Measurements from ENCODE around the gene PRM3. TPM values are rescaled to one million over a fixed set of nuclear protein-coding genes. Genes with fewer than 3 reads are reported as not detected.

PRM3 gene
- total RNA-seq, 2 experiments from 2014 or later, result not detected

GRCh38 chr16:11224894-11225676 lies 48.3 kb downstream of the PRM3 start:
- H3K79me2 ChIP-seq (ENCODE audit: insufficient read depth, low read depth, low read length), result no peaks in the 10 kb centered on the region
- TF ChIP-seq CTCF (conservative IDR thresholded peaks at IDR 0.05; ENCODE audit: low read length), result no peak; the same call in 1 of the 2 replicates
- no peak for TF ChIP-seq EZH2phosphoT487 (IDR thresholded peaks at IDR 0.05; ENCODE audit: borderline replicate concordance, low read depth, low read length)
- H3K27ac ChIP-seq (ENCODE audit: low read depth, low read length, poor library complexity, severe bottlenecking), result peak overlapping the region; percentile 46
- no peaks in the 10 kb centered on the region for H3K36me3 ChIP-seq (ENCODE audit: insufficient read depth, low read length)
- peak overlapping the region; percentile 45 for H3K4me3 ChIP-seq (ENCODE audit: low read depth, low read length, poor library complexity, severe bottlenecking)
- H3K9me3 ChIP-seq (ENCODE audit: low read length), result no peaks in the 10 kb centered on the region
- no peaks in the 10 kb centered on the region for H3K9me2 ChIP-seq (ENCODE audit: insufficient read depth, low read length)
- peak overlapping the region; percentile 91 for H2AFZ ChIP-seq (ENCODE audit: low read length)
- no peaks in the 10 kb centered on the region for H4K20me1 ChIP-seq (ENCODE audit: insufficient read depth, low read length)
- ChIA-PET CTCF (ENCODE audit: unreplicated experiment) (interaction anchor here (0.6 to 2.4 kb wide), 4 partner anchors 8 to 134 kb away, joined by 3 to 11 read pairs (median 4); partner anchors contain the start of gene SOCS1), POLR2A (interaction anchor here (0.6 to 1.7 kb wide), 8 partner anchors 22 to 197 kb away, joined by 3 to 8 read pairs (median 3); partner anchors contain the start of gene SOCS1)
- peaks cover 27% of the 10 kb centered on the region for H3K4me1 ChIP-seq (ENCODE audit: insufficient read depth, low read length, poor library complexity, severe bottlenecking)
- no TSS peak for BruUV-seq (replicated peaks)
- intact Hi-C loops (cut with micrococcal nuclease; ENCODE audit: unreplicated experiment), result loop anchor here (2.0 kb wide), 1 partner anchor 72 kb away; no protein-coding TSS in a partner anchor
- peak overlapping the region; percentile 84 for H3K4me2 ChIP-seq (ENCODE audit: low read length)
- DNase-seq (ENCODE audit: low spot score), result peak; percentile 86

DNA sequence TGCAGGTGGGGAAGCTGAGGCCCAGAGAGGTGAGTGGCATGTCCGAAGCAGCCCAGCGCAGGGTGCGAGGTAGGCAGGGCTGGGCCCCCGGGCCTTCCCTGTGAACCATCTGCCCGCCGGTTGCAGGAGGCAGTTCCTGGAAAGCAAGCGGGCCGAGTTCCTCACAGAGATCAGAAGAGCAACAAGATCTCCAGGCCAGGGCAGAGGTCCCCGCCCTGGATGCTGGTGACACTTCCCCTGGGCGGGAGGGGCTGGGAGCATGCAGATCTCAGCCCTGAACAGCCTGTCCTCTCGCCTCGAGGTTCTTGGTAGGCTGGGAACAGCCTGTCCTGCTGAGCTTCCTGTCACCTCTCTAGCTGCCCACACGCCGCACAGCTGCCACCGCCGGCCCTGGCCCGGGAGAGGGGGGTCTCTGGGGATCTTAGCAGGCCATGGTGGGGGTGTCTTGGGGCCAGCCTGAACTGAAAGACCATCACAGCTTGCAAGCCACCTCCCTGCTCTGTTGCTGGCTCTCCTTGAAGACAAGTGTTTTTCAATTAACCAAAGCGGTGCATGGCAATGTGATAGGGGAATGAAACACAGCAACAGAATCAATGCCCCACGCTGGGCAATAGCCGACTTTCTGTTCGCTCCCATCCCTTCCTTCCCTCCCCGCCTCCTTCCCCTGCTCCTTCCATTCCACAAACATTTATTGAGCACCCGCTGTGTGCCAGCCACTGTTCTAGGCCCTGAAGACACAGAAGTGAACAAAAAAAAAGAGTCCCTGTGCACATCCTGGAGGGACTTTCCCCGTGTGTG lies 49.1 kb downstream of the PRM3 start:
- Histone ChIP-seq H3K4me3 (ENCODE audit: low read depth, low read length, poor library complexity, severe bottlenecking) (peak overlapping the region; percentile 45), H3K9me3 (ENCODE audit: low read length) (peaks cover 2% of the 10 kb centered on the region; the same call in 1 of the 2 replicates), H3K36me3 (ENCODE audit: insufficient read depth, low read length) (no peaks in the 10 kb centered on the region), H3K27ac (ENCODE audit: low read depth, low read length, poor library complexity, severe bottlenecking) (peak overlapping the region; percentile 46), H4K20me1 (ENCODE audit: insufficient read depth, low read length) (no peaks in the 10 kb centered on the region), H3K79me2 (ENCODE audit: insufficient read depth, low read depth, low read length) (no peaks in the 10 kb centered on the region), H3K4me1 (ENCODE audit: insufficient read depth, low read length, poor library complexity, severe bottlenecking) (peaks cover 27% of the 10 kb centered on the region), H2AFZ (ENCODE audit: low read length) (peak overlapping the region; percentile 91; the same call in 1 of the 2 replicates), H3K9me2 (ENCODE audit: insufficient read depth, low read length) (no peaks in the 10 kb centered on the region), H3K4me2 (ENCODE audit: low read length) (peak overlapping the region; percentile 84)
- ChIA-PET CTCF (ENCODE audit: unreplicated experiment) (interaction anchor here (1.0 to 2.4 kb wide), 3 partner anchors 9 to 135 kb away, joined by 3 to 11 read pairs (median 5); partner anchors contain the start of gene SOCS1), POLR2A (interaction anchor here (0.7 to 1.7 kb wide), 7 partner anchors 18 to 129 kb away, joined by 3 to 8 read pairs (median 3); partner anchors contain the start of gene SOCS1)
- BruUV-seq (replicated peaks), result no TSS peak
- TF ChIP-seq EZH2phosphoT487 (IDR thresholded peaks at IDR 0.05; ENCODE audit: borderline replicate concordance, low read depth, low read length), result no peak
- intact Hi-C loops (cut with micrococcal nuclease; ENCODE audit: unreplicated experiment), result loop anchor here (2.0 kb wide), 1 partner anchor 73 kb away; no protein-coding TSS in a partner anchor
- DNase-seq (ENCODE audit: low spot score), result peak; percentile 63

Small RNA genes within 50 kb of the gene (microRNA-seq; reads per million reads assigned to microRNA genes)
- not detected for gene MIR548H2 (ENCODE audit: borderline replicate concordance)

Small RNA genes within 50 kb of the gene (small RNA-seq; reads per million reads assigned to genes)
- not detected for gene MIR548H2
- not detected for gene RF00019
- gene RF00554, result not detected

Other genes with a start within 250 kb of the PRM3 start
- 45.8 and 47.1 TPM in 2 replicates for gene SOCS1, start 17.4 kb downstream of the PRM3 start, total RNA-seq (2014; rRNA removed; shearing (Covaris generic))
- 23.4 and 28.7 TPM in 2 replicates for gene SOCS1, start 17.4 kb downstream of the PRM3 start, total RNA-seq (2022)
- gene TNP2, start 4.3 kb downstream of the PRM3 start, total RNA-seq (2014; rRNA removed; shearing (Covaris generic)), result not detected in 2 replicates
- gene TNP2, start 4.3 kb downstream of the PRM3 start, total RNA-seq (2022), result not detected in 2 replicates
- not detected in 2 replicates for gene PRM2, start 2.9 kb upstream of the PRM3 start, total RNA-seq (2014; rRNA removed; shearing (Covaris generic))
- gene PRM2, start 2.9 kb upstream of the PRM3 start, total RNA-seq (2022), result not detected in 2 replicates
- not detected in 2 replicates for gene PRM1, start 7.7 kb upstream of the PRM3 start, total RNA-seq (2014; rRNA removed; shearing (Covaris generic))
- gene PRM1, start 7.7 kb upstream of the PRM3 start, total RNA-seq (2022), result not detected in 2 replicates
- 60.4 and 84.5 TPM in 2 replicates for gene RMI2, start 71.8 kb upstream of the PRM3 start, total RNA-seq (2014; rRNA removed; shearing (Covaris generic))
- gene RMI2, start 71.8 kb upstream of the PRM3 start, total RNA-seq (2022), result 126 and 157 TPM in 2 replicates